Loucy (cell line): ENCODE results near the gene HERPUD2.

Experiments
- H2AFZ ChIP-seq: fragments of 200-600 bp; sonication (generic); 2 replicates; pipeline ENCODE4 v1.6.0; 2016; ENCODE audit warnings: antibody characterized with exemption, mild to moderate bottlenecking, low read length, moderate library complexity
- H3F3A ChIP-seq: fragments of 200-600 bp; 2 replicates; pipeline ENCODE4 v1.6.0; 2016; ENCODE audit warnings: antibody characterized with exemption, low read depth, mild to moderate bottlenecking
- H3K27me3 ChIP-seq: fragments of 200-600 bp; sonication (generic); 2 replicates; pipeline ENCODE4 v1.6.1; 2014; ENCODE audit warnings: low read length, mild to moderate bottlenecking; ENCODE audit not compliant: insufficient read depth, poor library complexity, severe bottlenecking
- H3K36me3 ChIP-seq: fragments of 200-600 bp; sonication (generic); 2 replicates; pipeline ENCODE4 v1.6.1; 2016; ENCODE audit warnings: low read length; ENCODE audit not compliant: insufficient read depth
- H3K4me1 ChIP-seq: fragments of 200-600 bp; sonication (generic); 2 replicates; pipeline ENCODE4 v1.5.1; 2014; ENCODE audit warnings: low read length, mild to moderate bottlenecking; ENCODE audit not compliant: insufficient read depth, poor library complexity, severe bottlenecking
- H3K4me2 ChIP-seq: fragments of 200-600 bp; sonication (generic); 2 replicates; pipeline ENCODE4 v1.6.0; 2014; ENCODE audit warnings: antibody characterized with exemption, low read length, low read depth, mild to moderate bottlenecking; ENCODE audit not compliant: poor library complexity, severe bottlenecking
- H3K4me3 ChIP-seq: fragments of 200-600 bp; sonication (generic); 2 replicates; pipeline ENCODE4 v1.5.1; 2014; ENCODE audit warnings: low read length, mild to moderate bottlenecking, mixed read lengths; ENCODE audit not compliant: poor library complexity, severe bottlenecking
- H3K79me2 ChIP-seq: fragments of 200-600 bp; sonication (generic); 2 replicates; pipeline ENCODE4 v1.6.1; 2014; ENCODE audit warnings: low read length; ENCODE audit not compliant: insufficient read depth
- H3K9ac ChIP-seq: fragments of 200-600 bp; sonication (generic); 2 replicates; pipeline ENCODE4 v1.6.0; 2014; ENCODE audit warnings: mild to moderate bottlenecking, low read depth, low read length, moderate library complexity; ENCODE audit not compliant: poor library complexity, severe bottlenecking
- H3K9me2 ChIP-seq: fragments of 200-600 bp; sonication (generic); replicated peaks from 2 replicates; pipeline ENCODE4 v1.6.1; 2016; ENCODE audit warnings: low read depth, low read length, mixed read lengths
- H3K9me3 ChIP-seq: fragments of 200-600 bp; sonication (generic); 2 replicates; pipeline ENCODE4 v1.6.1; 2014; ENCODE audit warnings: mild to moderate bottlenecking, antibody characterized with exemption, low read length, low read depth; ENCODE audit not compliant: insufficient read depth
- H4K20me1 ChIP-seq: fragments of 200-600 bp; sonication (generic); 2 replicates; pipeline ENCODE4 v1.6.0; 2014; ENCODE audit warnings: antibody characterized with exemption, low read length, mild to moderate bottlenecking; ENCODE audit not compliant: insufficient read depth, poor library complexity, severe bottlenecking
- CTCF ChIP-seq: fragments of 200-600 bp; sonication (generic); conservative IDR thresholded peaks from 2 replicates; pipeline ENCODE4 v1.5.1; 2014; ENCODE audit warnings: mild to moderate bottlenecking, antibody characterized with exemption, low read length
- EZH2phosphoT487 ChIP-seq: fragments of 200-600 bp; IDR thresholded peaks from 2 replicates; pipeline ENCODE4 v1.6.1; 2018; ENCODE audit warnings: antibody characterized with exemption, mild to moderate bottlenecking, moderate library complexity, borderline replicate concordance

HERPUD2 gene, protein sequence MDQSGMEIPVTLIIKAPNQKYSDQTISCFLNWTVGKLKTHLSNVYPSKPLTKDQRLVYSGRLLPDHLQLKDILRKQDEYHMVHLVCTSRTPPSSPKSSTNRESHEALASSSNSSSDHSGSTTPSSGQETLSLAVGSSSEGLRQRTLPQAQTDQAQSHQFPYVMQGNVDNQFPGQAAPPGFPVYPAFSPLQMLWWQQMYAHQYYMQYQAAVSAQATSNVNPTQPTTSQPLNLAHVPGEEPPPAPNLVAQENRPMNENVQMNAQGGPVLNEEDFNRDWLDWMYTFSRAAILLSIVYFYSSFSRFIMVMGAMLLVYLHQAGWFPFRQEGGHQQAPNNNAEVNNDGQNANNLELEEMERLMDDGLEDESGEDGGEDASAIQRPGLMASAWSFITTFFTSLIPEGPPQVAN

DNA sequence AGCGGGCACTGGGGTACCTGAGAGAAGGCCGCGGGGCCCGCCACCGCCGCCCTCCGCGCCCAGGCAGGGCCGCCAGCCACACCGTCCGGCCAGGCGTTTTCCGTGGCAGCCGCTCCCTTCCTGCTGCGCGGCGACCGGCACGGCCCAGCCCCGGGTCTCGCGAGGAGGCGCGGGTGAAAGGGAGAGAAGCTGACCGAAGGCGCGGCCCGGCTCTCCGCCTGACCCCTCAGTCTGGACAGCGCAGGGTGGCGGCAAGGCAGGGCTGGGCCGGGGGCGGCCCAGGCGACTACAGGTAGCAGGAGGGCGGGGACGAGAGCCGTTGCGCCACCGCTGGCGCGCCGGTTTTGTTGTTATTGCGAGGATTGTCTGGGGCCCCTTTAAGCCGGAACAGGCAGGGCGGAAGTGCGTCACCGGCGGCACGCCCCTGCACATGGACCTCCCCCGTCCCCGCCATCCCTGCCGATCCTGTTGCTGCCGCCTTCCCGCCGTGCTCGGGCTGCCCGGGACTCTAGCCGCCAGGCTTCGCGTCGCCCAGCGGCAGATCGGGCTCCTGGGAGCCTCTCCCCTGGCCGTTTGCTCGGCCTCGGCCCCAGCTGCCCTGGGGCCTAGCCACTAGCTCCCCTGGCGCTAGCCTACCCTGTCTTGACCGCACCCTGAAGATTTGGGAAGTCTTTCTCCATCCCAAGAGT is at the start of gene HERPUD2:
Gene HERPUD2 (minus strand): TSS at position 352 of the 689 bp plus-strand sequence. CDS start 805 bp downstream, outside the sequence.
- H3F3A ChIP-seq: no peaks in the 10 kb centered on the region
- no peaks in the 10 kb centered on the region for H3K9me2 ChIP-seq
- peaks cover 24% of the 10 kb centered on the region for H4K20me1 ChIP-seq
- H3K4me1 ChIP-seq: peaks cover 33% of the 10 kb centered on the region
- H3K4me2 ChIP-seq: peak within 1 kb of the TSS; percentile 94
- no peaks in the 10 kb centered on the region for H3K27me3 ChIP-seq
- H3K9me3 ChIP-seq: no peaks in the 10 kb centered on the region
- TF ChIP-seq CTCF: no peak
- no peak for TF ChIP-seq EZH2phosphoT487
- peak within 1 kb of the TSS; percentile 83 for H2AFZ ChIP-seq
- H3K9ac ChIP-seq: peak within 1 kb of the TSS; percentile 90
- no peaks in the 10 kb centered on the region for H3K36me3 ChIP-seq
- H3K4me3 ChIP-seq: peak within 1 kb of the TSS; percentile 81
- H3K79me2 ChIP-seq: peaks cover 64% of the 10 kb centered on the region

- H3F3A ChIP-seq: no peaks in the 10 kb centered on the region
- no peak overlapping the region for H3K9ac ChIP-seq
- H3K9me3 ChIP-seq: no peaks in the 10 kb centered on the region
- no peak overlapping the region for H3K4me3 ChIP-seq
- TF ChIP-seq CTCF: no peak
- no peak for TF ChIP-seq EZH2phosphoT487
- no peaks in the 10 kb centered on the region for H3K9me2 ChIP-seq
- no peak overlapping the region for H2AFZ ChIP-seq
- H4K20me1 ChIP-seq: no peaks in the 10 kb centered on the region
- no peaks in the 10 kb centered on the region for H3K27me3 ChIP-seq
- peaks cover 12% of the 10 kb centered on the region for H3K4me1 ChIP-seq
- H3K4me2 ChIP-seq: no peak overlapping the region
- H3K79me2 ChIP-seq: no peaks in the 10 kb centered on the region
- H3K36me3 ChIP-seq: no peaks in the 10 kb centered on the region
Measured at GRCh38 chr7:35738889-35739288, 44.0 kb upstream of the HERPUD2 start.

- no peaks in the 10 kb centered on the region for H3K79me2 ChIP-seq
- H3K9me2 ChIP-seq: no peaks in the 10 kb centered on the region
- no peak for TF ChIP-seq EZH2phosphoT487
- no peak for TF ChIP-seq CTCF
- no peaks in the 10 kb centered on the region for H3K36me3 ChIP-seq
- peaks cover 12% of the 10 kb centered on the region for H3K4me1 ChIP-seq
- no peak overlapping the region for H2AFZ ChIP-seq
- no peak overlapping the region for H3K9ac ChIP-seq
- no peak overlapping the region for H3K4me2 ChIP-seq
- no peaks in the 10 kb centered on the region for H3K9me3 ChIP-seq
- no peaks in the 10 kb centered on the region for H4K20me1 ChIP-seq
- no peaks in the 10 kb centered on the region for H3F3A ChIP-seq
- no peaks in the 10 kb centered on the region for H3K27me3 ChIP-seq
- no peak overlapping the region for H3K4me3 ChIP-seq
Measured at GRCh38 chr7:35736725-35737124, 41.8 kb upstream of the HERPUD2 start.
